HEK293 (cell line): Measurements from ENCODE around the gene FOXO1.

Source experiments
- ZFP41 ChIP-seq: fragments of 450-650 bp; formaldehyde crosslinking; IDR thresholded peaks from 2 replicates; pipeline ENCODE4 v1.5.1; 2016; ENCODE audit warnings: missing biosample characterization, missing genetic modification characterization, borderline replicate concordance
- ZNF274 ChIP-seq, 2 experiments: fragments of 200-500 bp in 1 of 2; fragments of 450-650 bp in 1 of 2; sonication (Bioruptor generic) in 1 of 2; formaldehyde crosslinking in 1 of 2; IDR thresholded peaks; 2 replicates each; pipeline versions ENCODE4 v1.5.1 to v1.6.1; 2014 to 2016; ENCODE audit warnings: borderline replicate concordance in 1 of 2, inconsistent platforms in 1 of 2, low read length in 1 of 2, missing biosample characterization in 1 of 2, missing genetic modification characterization in 1 of 2
- ZNF416 ChIP-seq: fragments of 450-650 bp; formaldehyde crosslinking; IDR thresholded peaks from 2 replicates; pipeline ENCODE4 v1.5.1; 2016; ENCODE audit warnings: missing biosample characterization, missing genetic modification characterization
- ZNF555 ChIP-seq: fragments of 450-650 bp; formaldehyde crosslinking; conservative IDR thresholded peaks from 2 replicates; pipeline ENCODE4 v1.5.1; 2017; ENCODE audit warnings: missing biosample characterization, mild to moderate bottlenecking, missing genetic modification characterization, inconsistent platforms
- TF ChIP-seq, protein P1 (sequence below): fragments of 450-650 bp; formaldehyde crosslinking; IDR thresholded peaks from 2 replicates; pipeline ENCODE4 v1.5.1; 2016; ENCODE audit warnings: missing biosample characterization, missing genetic modification characterization
- TF ChIP-seq, protein P2 (sequence below): fragments of 450-650 bp; formaldehyde crosslinking; optimal IDR thresholded peaks from 2 replicates; pipeline ENCODE3; 2016; ENCODE audit warnings: missing biosample characterization, mild to moderate bottlenecking, missing genetic modification characterization
- TF ChIP-seq, protein P3 (sequence below): fragments of 450-650 bp; formaldehyde crosslinking; IDR thresholded peaks from 2 replicates; pipeline ENCODE4 v1.5.0; 2017; ENCODE audit warnings: missing biosample characterization, missing genetic modification characterization, borderline replicate concordance

DNA sequence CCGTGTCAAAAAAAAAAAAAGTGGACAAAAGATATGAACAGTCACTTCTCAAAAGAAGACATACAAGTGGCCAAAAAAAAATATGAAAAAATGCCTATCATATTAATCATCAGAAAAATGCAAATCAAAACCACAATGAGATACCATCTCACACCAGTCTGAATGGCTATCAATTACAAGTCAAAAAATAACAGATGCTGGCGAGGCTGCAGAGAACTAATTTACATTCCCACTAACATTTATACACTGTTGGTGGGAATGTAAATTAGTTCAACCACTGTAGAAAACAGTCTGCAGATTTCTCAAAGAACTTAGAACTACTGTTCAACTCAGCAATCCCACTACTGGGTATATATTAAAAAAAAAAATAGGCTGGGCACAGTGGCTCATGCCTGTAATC lies 26.5 kb upstream of the FOXO1 start:
- TF ChIP-seq, protein P1, sequence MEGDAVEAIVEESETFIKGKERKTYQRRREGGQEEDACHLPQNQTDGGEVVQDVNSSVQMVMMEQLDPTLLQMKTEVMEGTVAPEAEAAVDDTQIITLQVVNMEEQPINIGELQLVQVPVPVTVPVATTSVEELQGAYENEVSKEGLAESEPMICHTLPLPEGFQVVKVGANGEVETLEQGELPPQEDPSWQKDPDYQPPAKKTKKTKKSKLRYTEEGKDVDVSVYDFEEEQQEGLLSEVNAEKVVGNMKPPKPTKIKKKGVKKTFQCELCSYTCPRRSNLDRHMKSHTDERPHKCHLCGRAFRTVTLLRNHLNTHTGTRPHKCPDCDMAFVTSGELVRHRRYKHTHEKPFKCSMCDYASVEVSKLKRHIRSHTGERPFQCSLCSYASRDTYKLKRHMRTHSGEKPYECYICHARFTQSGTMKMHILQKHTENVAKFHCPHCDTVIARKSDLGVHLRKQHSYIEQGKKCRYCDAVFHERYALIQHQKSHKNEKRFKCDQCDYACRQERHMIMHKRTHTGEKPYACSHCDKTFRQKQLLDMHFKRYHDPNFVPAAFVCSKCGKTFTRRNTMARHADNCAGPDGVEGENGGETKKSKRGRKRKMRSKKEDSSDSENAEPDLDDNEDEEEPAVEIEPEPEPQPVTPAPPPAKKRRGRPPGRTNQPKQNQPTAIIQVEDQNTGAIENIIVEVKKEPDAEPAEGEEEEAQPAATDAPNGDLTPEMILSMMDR (tag by site-specific recombination), result no peak
- TF ChIP-seq, protein P2, sequence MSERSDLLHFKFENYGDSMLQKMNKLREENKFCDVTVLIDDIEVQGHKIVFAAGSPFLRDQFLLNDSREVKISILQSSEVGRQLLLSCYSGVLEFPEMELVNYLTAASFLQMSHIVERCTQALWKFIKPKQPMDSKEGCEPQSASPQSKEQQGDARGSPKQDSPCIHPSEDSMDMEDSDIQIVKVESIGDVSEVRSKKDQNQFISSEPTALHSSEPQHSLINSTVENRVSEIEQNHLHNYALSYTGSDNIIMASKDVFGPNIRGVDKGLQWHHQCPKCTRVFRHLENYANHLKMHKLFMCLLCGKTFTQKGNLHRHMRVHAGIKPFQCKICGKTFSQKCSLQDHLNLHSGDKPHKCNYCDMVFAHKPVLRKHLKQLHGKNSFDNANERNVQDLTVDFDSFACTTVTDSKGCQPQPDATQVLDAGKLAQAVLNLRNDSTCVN, result no peak
- no peak for TF ChIP-seq ZFP41 (tag by site-specific recombination)
- no peak for TF ChIP-seq ZNF416 (tag by site-specific recombination)
- TF ChIP-seq ZNF555 (tag by site-specific recombination), result no peak
- TF ChIP-seq, protein P3, sequence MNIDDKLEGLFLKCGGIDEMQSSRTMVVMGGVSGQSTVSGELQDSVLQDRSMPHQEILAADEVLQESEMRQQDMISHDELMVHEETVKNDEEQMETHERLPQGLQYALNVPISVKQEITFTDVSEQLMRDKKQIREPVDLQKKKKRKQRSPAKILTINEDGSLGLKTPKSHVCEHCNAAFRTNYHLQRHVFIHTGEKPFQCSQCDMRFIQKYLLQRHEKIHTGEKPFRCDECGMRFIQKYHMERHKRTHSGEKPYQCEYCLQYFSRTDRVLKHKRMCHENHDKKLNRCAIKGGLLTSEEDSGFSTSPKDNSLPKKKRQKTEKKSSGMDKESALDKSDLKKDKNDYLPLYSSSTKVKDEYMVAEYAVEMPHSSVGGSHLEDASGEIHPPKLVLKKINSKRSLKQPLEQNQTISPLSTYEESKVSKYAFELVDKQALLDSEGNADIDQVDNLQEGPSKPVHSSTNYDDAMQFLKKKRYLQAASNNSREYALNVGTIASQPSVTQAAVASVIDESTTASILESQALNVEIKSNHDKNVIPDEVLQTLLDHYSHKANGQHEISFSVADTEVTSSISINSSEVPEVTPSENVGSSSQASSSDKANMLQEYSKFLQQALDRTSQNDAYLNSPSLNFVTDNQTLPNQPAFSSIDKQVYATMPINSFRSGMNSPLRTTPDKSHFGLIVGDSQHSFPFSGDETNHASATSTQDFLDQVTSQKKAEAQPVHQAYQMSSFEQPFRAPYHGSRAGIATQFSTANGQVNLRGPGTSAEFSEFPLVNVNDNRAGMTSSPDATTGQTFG (tag by site-specific recombination), result no peak
- no peak for TF ChIP-seq ZNF274 (IDR thresholded peaks at IDR 0.05; ENCODE audit: low read length)
- no peak for TF ChIP-seq ZNF274 (tag by site-specific recombination; IDR thresholded peaks at IDR 0.05; ENCODE audit: borderline replicate concordance)
